WERI-Rb-1 (cell line): ENCODE results near the gene HMGXB3.

Source experiments
- DNase-seq: peaks from one replicate; pipeline ENCODE4 v3.0.0-alpha.2; 2020
- H3K27ac ChIP-seq: fragments of 250-450 bp; sonication (Bioruptor Pico); 2 replicates; pipeline ENCODE4 v1.5.1; 2020; ENCODE audit warnings: mild to moderate bottlenecking, moderate library complexity
- H3K27me3 ChIP-seq: fragments of 250-450 bp; sonication (Bioruptor Pico); 2 replicates; pipeline ENCODE4 v1.5.1; 2021; ENCODE audit warnings: mild to moderate bottlenecking, low read depth, moderate library complexity; ENCODE audit not compliant: insufficient read depth, severe bottlenecking
- H3K36me3 ChIP-seq: fragments of 250-450 bp; sonication (Bioruptor Pico); 2 replicates; pipeline ENCODE4 v1.5.1; 2020; ENCODE audit warnings: mild to moderate bottlenecking, moderate library complexity
- H3K4me3 ChIP-seq: 2 replicates; pipeline ENCODE4 v1.5.1; 2011; ENCODE audit warnings: low read depth, mild to moderate bottlenecking, control low read depth, low read length
- H3K9me3 ChIP-seq: fragments of 250-450 bp; sonication (Bioruptor Pico); 2 replicates; pipeline ENCODE4 v1.5.1; 2021; ENCODE audit warnings: mild to moderate bottlenecking, moderate library complexity; ENCODE audit not compliant: severe bottlenecking
- TF ChIP-seq, protein P1 (sequence below): IDR thresholded peaks from 2 replicates; pipeline ENCODE4 v1.5.1; 2011; ENCODE audit warnings: low read depth, mild to moderate bottlenecking, control low read depth, inconsistent platforms, low read length

HMGXB3 gene

DNA sequence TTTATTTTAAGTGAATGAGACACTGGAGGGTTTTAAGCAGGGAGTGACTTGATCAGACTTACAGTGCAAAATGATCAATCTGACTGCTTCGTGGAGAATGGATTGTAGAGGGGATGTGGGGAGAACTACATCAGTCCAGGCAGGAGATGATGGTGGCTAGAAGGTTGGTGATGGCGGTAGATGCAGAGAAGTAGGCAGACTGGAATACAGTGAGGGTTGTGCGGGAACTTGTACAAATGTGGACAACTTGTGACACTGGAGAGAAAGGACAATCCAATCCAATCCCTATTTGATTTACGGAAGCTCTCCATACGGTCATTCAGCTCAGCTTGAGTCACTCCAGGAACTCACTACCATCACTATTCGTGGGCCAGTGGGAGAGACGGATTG is 678 bp upstream of the HMGXB3 start:
- no peaks in the 10 kb centered on the region for H3K27me3 ChIP-seq
- TF ChIP-seq, protein P1, sequence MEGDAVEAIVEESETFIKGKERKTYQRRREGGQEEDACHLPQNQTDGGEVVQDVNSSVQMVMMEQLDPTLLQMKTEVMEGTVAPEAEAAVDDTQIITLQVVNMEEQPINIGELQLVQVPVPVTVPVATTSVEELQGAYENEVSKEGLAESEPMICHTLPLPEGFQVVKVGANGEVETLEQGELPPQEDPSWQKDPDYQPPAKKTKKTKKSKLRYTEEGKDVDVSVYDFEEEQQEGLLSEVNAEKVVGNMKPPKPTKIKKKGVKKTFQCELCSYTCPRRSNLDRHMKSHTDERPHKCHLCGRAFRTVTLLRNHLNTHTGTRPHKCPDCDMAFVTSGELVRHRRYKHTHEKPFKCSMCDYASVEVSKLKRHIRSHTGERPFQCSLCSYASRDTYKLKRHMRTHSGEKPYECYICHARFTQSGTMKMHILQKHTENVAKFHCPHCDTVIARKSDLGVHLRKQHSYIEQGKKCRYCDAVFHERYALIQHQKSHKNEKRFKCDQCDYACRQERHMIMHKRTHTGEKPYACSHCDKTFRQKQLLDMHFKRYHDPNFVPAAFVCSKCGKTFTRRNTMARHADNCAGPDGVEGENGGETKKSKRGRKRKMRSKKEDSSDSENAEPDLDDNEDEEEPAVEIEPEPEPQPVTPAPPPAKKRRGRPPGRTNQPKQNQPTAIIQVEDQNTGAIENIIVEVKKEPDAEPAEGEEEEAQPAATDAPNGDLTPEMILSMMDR, result no peak
- no peak for DNase-seq
- H3K9me3 ChIP-seq, result no peaks in the 10 kb centered on the region
- peak overlapping the region; percentile 90 for H3K27ac ChIP-seq
- H3K4me3 ChIP-seq, result peak overlapping the region; percentile 52
- H3K36me3 ChIP-seq, result peaks cover 20% of the 10 kb centered on the region

DNA sequence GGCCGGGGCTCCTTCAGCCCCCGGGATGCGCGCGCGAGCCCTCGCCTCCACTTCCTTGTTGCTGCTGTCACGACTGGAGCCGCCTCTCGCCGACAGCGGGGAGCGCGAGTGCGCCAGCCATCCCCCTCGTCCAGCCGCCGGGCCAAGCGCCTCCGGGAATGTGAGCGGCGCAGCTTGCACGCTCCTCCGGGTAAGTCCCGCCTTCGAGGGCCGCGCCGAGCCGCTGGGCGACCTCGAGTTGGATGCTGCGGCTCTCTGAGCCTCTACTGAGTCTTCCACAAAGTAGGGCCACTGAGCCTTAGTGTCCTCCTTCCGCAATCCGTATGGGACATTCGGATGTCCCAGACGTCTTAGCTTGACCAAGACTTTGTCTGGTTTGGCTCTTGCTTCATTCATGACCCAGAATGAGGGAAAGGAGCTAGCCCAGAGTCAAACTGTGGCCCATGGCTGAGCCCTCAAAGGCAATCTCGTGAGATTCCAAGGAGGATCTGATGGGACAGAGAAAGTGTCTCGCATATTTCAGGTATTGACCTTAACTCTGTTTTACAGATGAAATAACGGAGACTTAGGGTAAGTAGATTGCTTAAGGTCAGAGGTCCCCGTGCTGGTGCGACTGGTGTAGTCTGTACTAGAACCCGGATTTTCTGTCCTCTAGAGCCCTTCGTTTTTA is 586 bp downstream of the HMGXB3 start:
- H3K27me3 ChIP-seq, result no peaks in the 10 kb centered on the region
- peak overlapping the region; percentile 90 for H3K27ac ChIP-seq
- H3K4me3 ChIP-seq, result peak overlapping the region; percentile 52
- peak; percentile 16 for DNase-seq
- TF ChIP-seq, protein P1, result no peak
- H3K36me3 ChIP-seq, result peaks cover 30% of the 10 kb centered on the region
- no peaks in the 10 kb centered on the region for H3K9me3 ChIP-seq

DNA sequence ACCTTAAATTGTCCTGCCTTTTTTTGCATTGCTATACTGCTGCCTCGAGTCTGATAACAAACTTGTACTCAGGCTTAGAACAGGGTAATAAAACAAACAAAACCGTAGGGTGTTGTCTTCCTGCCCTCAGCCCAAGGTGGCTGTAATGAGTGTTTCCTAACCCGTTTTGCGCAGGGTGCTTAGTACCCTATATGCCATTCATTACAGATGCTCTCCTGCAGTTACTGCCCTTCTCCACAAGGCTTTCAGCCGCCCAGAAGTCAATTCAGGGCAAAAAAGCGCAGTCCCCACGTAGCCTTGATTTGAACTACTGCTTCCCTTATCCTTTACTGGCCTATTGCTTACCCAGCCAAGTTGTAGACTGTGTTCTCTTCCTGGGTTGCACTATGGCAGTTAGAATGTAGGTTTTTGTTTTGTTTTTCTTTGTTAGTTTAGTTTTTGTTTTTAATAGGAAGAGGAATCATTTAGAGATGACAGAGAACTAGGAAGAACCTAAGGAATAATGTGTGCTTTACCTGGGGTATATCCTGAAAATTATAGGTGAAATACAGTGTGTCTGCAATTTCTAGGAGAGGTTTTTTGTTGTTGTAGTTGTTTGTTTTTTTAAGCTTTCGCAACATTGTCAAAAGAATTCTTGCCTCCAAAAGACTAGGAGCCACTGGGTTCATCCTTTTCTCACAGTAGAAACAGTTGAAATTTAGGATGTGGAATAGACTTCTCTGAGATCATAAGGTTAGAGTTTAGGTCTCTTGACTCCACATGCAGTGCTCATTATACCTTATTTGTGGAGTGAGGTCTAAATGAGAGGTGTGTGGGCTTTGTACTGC is 1.3 kb downstream of the HMGXB3 start:
- Histone ChIP-seq H3K27ac (no peak overlapping the region), H3K9me3 (no peaks in the 10 kb centered on the region), H3K27me3 (no peaks in the 10 kb centered on the region), H3K4me3 (peak overlapping the region; percentile 52), H3K36me3 (peaks cover 36% of the 10 kb centered on the region)
- peak; percentile 63 for DNase-seq
- TF ChIP-seq, protein P1, result peak; percentile 54

DNA sequence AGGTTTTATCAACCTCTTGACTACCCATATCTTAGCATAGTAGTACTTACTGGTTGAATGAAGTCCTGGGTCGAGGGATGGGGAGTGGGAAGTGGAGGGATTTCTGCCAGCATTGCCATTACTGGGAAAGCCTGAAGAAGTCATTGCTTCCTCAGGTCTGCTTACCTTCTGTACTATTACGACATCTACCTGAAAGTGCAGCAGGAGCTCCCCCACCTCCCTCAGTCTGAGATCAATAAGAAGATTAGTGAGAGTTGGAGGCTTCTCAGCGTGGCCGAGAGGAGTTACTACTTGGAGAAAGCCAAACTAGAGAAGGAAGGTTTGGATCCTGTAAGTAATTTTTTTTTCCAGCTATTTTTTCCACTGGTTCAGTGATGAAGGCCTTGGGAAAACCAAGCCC is 5.8 kb downstream of the HMGXB3 start:
- Histone ChIP-seq H3K36me3 (peaks cover 78% of the 10 kb centered on the region), H3K27ac (no peak overlapping the region), H3K9me3 (no peaks in the 10 kb centered on the region), H3K27me3 (no peaks in the 10 kb centered on the region), H3K4me3 (no peak overlapping the region)
- TF ChIP-seq, protein P1, result no peak
- peak; percentile 58 for DNase-seq

DNA sequence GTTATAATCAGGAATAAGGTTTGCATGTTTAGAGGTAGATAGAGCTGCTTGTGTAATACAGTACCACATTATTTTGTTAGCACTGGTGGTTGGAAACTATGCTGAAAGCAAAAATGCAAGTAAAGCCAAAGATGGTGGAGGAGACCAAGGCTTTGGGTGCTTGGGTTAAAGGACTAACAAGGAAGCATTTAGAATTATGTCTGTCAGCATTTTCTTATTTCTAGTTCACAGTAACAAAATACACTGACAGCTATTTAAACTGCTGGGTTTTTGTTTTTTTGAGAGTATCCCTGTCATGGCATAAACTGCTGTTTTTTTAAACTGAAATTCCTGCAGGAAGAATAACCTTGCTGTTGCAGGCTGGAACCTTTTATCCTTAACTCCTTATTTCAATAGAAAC is 6.5 kb downstream of the HMGXB3 start:
- no peaks in the 10 kb centered on the region for H3K27me3 ChIP-seq
- no peaks in the 10 kb centered on the region for H3K9me3 ChIP-seq
- TF ChIP-seq, protein P1, result no peak
- peaks cover 80% of the 10 kb centered on the region for H3K36me3 ChIP-seq
- H3K4me3 ChIP-seq, result no peak overlapping the region
- DNase-seq, result no peak
- no peak overlapping the region for H3K27ac ChIP-seq
